Pulmonary artery endothelial cell (primary cell): Measurements from ENCODE around the gene FAM227A. TPM values are rescaled to one million over a fixed set of nuclear protein-coding genes. Genes with fewer than 3 reads are reported as not detected.

Experiments used
- DNase-seq: peaks from one replicate; pipeline ENCODE4 v3.0.0-alpha.2; 2011; ENCODE audit warnings: low read depth, low spot score
- total RNA-seq: library from RNA; depleted of rRNA; stranded (reverse); fragments of >200 nt; gene quantifications from 2 replicates; pipeline ENCODE4 v1.2.3, GENCODE V29; 2014

Gene FAM227A
- total RNA-seq, 1 donor from 2014 or later: 0.46 TPM

- no peak for DNase-seq
These were observed 115.5 kb downstream of the FAM227A start for GRCh38 chr22:38540701-38541100.

GRCh38 chr22:38531251-38531938, 124.8 kb downstream of the FAM227A start:
- DNase-seq: no peak

Other genes starting within 250 kb of the FAM227A start
- gene KCNJ4, start 201.2 kb downstream of the FAM227A start, total RNA-seq: not detected in 2 replicates
- 29.3 and 41.7 TPM in 2 replicates for gene KDELR3, start 188.3 kb downstream of the FAM227A start, total RNA-seq
- gene DDX17, start 150.1 kb downstream of the FAM227A start, total RNA-seq: 392 and 663 TPM in 2 replicates
- gene DMC1, start 86.2 kb downstream of the FAM227A start, total RNA-seq: 2.2 and 3.1 TPM in 2 replicates
- gene CBY1, start 246 bp upstream of the FAM227A start, total RNA-seq: 25.2 and 28.0 TPM in 2 replicates
- gene TOMM22, start 25.6 kb upstream of the FAM227A start, total RNA-seq: 98.5 and 102 TPM in 2 replicates
- gene JOSD1, start 44.6 kb upstream of the FAM227A start, total RNA-seq: 85.1 and 95.2 TPM in 2 replicates
- gene GTPBP1, start 49.6 kb upstream of the FAM227A start, total RNA-seq: 26.4 and 33.3 TPM in 2 replicates
- 119 and 138 TPM in 2 replicates for gene SUN2, start 99.6 kb upstream of the FAM227A start, total RNA-seq
- gene DNAL4, start 137.8 kb upstream of the FAM227A start, total RNA-seq: 15.2 and 17.9 TPM in 2 replicates
- 0.13 and 0.32 TPM in 2 replicates for gene NPTXR, start 187.6 kb upstream of the FAM227A start, total RNA-seq
- 42.1 and 46.1 TPM in 2 replicates for gene CBX6, start 215.8 kb upstream of the FAM227A start, total RNA-seq